ENCODE measurements around the gene FAM98A.

DNA sequence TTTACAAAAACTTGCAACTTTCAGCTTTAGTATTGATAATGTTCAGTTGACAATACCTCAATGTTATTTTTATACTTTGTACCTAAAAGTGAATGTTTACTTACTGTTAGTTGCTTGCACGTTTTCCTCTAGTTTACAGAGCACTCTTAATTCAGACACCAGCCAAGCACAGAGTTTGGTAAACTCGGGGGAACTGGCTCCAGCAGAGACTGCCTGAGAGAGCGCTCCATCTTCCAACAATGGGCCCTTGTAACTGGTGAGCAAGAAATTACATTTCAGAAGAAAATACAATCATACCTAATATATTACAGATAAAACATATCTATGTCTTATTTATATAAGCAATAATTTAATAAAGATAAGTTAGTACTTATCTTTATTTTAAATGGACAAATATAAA, 3.7 kb downstream of the FAM98A start:
- TF ChIP-seq, protein P1, sequence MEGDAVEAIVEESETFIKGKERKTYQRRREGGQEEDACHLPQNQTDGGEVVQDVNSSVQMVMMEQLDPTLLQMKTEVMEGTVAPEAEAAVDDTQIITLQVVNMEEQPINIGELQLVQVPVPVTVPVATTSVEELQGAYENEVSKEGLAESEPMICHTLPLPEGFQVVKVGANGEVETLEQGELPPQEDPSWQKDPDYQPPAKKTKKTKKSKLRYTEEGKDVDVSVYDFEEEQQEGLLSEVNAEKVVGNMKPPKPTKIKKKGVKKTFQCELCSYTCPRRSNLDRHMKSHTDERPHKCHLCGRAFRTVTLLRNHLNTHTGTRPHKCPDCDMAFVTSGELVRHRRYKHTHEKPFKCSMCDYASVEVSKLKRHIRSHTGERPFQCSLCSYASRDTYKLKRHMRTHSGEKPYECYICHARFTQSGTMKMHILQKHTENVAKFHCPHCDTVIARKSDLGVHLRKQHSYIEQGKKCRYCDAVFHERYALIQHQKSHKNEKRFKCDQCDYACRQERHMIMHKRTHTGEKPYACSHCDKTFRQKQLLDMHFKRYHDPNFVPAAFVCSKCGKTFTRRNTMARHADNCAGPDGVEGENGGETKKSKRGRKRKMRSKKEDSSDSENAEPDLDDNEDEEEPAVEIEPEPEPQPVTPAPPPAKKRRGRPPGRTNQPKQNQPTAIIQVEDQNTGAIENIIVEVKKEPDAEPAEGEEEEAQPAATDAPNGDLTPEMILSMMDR (IDR thresholded peaks at IDR 0.05), result no peak
- no peak for TF ChIP-seq RAD21 (IDR thresholded peaks at IDR 0.05; ENCODE audit: low read length)

Data from SK-N-SH (cell line).